RCC 7860 (cell line): ENCODE measurements around the gene RPL36A.

Experiments used
- DNase-seq: peaks from one replicate; pipeline ENCODE4 v3.0.0-alpha.2; 2015; ENCODE audit warnings: low spot score
- FAIRE-seq: peaks from 2 replicates; lab custom pipeline; 2012; peaks lifted over from hg19 to GRCh38; lab: Jason Lieb, UNC

Gene RPL36A

DNA sequence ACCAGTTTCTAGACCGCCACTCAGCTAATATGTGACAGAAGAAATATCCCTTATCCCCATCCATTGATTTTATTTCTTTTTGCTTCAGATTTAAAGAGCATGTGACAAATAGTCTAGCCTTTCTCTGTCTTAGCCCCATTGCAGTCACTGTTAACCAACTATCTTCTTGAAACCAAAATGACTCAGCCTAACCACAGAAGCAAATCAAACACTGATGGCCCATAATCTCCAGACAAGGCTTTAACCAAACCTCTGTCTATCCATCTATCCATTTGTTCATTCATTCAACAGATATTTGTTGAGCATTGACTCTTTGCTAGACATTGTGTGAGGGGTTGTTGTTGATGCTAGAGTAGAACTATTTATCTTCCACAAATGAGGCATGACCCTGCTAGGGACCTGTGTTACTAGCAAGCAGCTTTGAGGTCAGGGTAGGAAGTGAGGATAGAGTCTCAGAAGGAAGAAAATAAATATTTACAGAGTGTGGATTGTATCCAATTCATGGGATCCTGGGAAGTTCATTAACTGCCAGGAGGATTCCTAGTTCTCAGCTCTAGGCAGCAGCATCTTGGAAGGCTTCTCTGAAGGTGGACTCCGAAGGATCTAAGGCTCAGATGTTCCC, 39.8 kb downstream of the RPL36A start:
- DNase-seq, result no peak
- FAIRE-seq, result peak; percentile 72

DNA sequence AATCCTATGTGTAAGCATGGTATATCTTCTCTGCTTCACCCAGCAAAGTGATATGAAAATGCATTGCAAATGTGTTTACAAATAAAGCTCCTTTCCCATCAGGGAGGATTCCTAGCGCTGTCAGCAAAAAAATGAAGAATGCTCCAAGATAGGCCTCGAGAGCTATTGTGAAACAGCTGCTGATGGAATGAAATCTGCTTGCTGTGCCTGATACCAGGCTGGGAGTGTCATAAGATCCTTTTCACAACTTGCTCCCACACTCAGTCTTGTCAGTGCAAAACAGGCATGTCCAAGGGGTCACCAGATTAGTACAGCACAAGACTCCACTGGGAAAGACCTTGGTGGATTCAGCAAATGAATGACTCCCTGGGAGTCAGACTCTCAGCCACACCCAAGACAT, 51.3 kb downstream of the RPL36A start:
- no peak for DNase-seq
- no peak for FAIRE-seq
